NCI-H128 (cell line): ENCODE data around the gene EGF.

Source experiments
- DNase-seq: peaks from one replicate; lab custom pipeline; 2025; ENCODE audit not compliant: unreplicated experiment; lab: John Stamatoyannopoulos, UW

EGF gene

DNA sequence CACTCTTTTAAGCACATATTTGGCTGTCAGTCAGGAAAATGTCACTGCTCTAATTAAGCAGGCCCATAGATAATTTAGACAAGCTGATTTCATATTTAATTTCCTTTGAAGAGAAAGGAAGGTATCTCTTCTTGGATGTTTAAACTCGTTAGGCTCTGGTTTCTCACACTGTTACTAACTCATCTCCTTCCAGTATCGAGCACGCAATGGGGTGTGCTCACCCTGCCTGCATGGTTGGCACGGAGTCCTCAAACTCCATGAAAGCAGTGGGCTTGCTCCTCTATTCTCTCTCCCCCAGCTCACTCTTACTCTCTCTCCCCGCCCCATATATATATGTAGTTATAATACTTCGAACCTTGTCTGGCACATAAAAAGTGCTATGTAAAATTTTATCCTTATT, 76.9 kb downstream of the EGF start:
- no peak for DNase-seq

DNA sequence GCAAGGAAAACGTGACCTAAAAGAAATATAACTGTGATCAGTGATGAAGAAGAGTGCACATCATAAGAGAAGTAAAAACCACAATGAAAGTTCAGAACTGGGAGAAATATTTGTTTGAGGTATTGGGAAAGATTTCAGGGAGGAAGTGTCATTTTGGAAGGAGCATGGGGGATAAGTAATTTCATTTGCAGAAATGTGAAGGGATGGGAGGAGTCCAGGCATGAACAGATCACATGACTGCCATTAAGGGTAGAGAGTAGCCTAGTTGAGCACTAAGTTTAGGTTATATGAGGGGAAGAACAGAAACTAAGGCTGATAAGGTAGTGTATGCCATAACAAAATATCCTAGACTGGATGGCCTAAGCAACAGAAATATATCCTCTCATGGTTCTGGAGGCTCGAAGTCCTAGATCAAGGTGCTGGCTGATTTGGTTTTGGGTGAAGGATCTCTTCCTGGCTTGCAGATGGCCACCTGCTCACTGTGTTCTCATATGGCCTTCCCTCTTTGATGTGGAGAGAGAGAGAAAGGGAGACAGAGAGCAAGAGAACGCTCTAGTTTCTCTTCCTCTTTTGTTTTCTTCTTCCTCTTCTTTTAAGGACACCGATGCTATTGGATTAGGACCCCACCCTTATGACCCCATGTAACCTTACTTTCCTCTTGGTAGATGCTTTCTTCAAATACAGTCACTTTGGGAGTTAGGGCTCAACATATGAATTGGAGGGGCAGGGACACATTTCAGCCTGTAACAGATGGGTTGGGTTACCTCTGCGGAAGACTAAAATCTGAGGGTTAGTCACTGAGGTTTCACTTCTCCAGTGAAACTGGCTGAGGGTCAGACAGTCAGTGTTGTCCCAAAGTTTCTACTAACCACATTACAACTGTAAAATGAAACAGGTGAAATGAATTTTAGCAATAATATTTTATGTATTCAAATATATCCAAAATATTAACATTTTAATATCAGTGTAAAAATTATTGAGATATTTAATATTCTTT, 77.9 kb downstream of the EGF start:
- no peak for DNase-seq

DNA sequence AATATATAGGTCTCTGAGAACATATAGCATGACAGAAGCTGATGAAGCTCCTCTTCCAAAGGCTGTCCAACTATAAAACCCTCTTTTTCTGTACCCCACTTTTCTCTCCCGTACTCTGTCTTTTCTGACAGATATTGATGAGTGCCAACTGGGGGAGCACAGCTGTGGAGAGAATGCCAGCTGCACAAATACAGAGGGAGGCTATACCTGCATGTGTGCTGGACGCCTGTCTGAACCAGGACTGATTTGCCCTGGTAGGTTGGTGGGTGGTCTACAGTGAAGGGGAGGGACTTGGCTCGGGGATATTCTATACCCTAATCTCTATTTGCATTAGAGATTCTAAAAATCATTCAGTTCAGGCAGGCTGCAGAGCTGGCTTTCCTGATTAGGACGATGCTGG, 80.4 kb downstream of the EGF start:
- no peak for DNase-seq

DNA sequence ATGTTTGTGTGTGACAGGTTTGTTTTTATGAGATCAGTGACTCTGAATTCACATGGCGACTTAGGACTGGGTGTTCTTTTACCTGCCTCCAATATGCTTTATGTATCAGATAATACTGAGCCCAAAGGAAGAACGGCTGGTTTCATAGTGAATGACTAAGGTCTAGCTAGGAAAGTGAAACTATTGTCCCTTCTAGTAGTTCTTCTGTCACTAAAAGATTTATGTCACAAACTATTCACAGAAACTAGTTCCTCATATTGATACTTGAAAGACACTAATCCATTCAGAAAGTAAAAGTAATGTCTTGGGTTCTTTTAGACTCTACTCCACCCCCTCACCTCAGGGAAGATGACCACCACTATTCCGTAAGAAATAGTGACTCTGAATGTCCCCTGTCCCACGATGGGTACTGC, 81.7 kb downstream of the EGF start:
- no peak for DNase-seq

DNA sequence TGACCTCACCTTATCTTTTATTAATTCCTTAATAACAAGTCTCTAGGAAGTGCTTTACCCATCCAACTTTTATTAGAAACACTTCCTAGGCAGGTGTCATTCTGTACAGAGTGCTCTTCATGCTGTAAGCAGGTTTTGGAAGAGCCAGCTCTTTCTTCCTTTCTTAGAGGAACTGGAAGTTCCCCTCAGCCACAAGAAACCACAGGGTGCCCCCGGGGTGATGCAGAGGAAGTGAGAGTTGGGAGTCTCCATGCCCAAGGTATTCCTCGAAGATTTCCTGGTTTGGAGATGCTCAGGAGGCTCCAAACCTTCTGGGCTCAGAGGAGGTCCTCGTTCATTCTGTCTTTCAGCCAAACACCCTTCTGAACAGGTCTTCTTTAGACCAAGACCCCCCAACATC, 83.8 kb downstream of the EGF start:
- DNase-seq, result no peak

DNA sequence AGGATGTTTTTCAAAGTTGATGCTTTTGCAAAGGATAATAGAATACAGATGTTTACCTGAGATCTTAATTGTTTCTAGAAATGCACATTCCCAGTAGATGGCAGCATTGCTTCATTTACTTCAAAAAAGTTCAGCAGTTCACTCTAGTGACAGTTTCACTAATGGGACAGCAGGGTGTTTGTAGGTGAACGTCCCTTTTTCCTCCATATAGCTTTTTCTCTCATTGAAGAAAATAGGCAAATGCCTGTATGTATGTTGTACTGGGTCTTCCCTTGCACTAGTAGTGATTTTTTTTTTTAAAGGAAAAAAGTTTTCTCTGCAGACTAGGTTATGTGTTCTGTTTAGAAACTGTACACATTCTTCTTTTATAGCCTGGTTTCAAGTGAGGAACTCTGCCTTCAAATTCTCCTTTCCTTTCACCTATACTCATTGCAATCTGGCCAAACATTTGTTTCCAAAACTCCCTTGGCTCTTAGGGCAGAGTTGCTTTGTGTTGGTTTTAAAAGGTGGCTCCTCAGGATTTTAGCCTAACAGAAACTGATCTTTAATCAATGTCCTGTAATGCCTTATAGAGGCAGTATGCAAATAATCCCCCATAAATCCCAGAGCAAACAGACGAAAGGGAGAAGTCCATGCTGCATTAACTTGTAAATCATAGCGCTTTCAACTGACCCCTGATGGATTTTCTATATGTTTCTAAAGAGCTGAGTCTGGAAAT, 86.3 kb downstream of the EGF start:
- DNase-seq, result no peak

DNA sequence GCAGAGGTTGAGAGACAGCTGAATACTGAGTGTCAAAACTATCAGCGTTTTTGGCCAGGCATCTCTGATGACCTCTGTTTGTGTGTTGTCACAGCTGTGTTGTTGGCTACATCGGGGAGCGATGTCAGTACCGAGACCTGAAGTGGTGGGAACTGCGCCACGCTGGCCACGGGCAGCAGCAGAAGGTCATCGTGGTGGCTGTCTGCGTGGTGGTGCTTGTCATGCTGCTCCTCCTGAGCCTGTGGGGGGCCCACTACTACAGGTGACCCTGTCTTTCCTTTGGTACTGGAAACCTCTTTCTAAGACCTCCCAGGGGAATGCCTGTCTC, 86.9 kb downstream of the EGF start:
- DNase-seq, result no peak

DNA sequence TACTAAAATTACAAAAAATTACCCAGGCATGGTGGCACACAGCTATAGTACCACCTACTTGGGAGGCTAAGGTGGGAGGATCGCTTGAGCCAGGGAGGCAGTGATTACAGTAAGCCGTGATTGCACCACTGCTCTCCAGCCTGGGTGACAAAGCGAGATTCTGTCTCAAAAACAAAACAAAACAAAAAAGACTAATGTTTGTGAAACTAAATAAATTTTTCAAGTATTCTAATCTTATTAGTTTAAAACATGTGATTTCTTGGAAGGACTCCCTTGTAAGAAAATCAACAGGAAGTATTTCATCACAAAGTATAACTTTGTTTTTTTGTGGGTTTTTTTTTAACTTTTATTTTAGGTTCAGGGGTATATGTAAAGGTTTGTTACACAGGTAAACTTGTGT, 89.6 kb downstream of the EGF start:
- no peak for DNase-seq

DNA sequence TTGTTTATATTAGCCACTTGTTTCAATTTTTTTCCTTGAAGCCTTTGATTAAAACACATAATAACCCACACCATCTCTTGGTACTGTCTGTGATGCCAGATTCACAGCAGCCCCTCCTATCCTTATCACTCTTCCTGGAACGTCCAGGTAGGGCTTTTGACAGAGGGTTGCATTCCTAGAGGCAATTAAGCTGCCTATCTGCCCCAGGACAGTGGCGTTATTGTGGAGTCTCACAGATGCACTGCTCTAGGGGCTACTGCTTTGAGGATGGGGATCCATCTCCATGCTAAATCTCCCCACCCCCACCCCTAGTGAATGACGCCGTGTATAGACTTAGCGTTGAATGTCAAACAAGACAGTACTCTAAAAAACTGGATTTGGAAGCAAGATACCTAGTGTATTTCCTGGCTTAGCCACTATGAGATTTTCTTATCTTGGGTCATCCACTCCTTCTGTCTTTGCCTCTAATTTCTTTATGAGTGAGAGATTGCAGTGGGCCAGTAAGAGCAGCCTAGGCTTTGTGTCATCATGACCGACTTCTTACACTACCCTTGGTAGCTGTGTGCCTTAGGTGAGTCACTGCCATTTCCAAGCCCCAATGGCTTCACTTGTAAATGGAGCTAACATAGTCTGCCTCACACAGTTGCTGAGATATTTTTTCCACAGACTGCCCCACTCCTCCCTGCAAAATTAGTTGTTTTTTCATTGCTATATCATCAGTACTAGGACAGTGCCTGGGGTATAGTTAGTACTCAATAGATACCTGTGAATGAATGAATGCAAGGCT, 90.9 kb downstream of the EGF start:
- DNase-seq, result no peak

DNA sequence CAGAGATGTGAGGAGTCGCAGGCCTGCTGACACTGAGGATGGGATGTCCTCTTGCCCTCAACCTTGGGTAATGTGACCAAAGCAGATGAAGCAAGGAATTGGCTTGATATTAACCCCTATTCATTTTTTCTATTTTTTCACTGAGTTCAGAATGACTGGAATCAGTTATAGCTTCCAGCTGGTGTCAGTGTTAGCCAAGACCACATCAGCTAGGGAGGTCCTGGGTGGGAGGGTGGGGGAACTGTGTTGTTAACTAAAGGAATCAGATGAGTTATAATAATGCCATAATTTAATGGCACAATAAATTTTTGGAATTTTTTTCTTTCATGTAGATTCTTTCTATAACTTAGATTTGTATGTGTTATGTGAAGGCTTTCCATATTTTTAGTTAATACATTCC, 91.9 kb downstream of the EGF start:
- no peak for DNase-seq

DNA sequence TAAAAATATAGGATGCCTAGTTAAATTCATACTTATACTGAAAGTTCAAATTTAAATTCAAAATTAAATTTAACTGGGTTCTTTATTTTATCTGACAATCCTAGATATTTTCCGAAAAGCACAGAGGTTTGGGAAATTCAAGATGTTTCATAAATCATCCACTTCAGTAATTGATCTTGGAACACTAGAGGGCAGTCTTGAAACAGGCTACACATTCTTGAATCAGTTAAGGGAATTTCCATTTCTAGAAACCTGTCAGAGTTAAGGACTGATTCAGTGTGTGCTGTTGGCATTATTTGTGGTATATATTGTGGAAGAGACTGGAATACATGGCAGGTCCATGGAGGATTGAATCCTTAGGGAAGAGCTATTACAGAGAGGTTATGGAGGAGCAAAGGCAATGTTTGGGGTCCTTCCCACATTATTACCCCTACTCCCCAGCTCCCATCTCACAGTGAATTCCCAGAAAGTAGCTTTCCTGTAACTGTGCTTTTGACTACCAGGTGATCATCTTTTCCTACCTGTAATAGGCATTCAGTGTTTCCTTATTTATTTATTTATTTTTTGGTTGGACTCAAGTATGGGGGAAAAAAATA, 92.9 kb downstream of the EGF start:
- DNase-seq, result no peak

DNA sequence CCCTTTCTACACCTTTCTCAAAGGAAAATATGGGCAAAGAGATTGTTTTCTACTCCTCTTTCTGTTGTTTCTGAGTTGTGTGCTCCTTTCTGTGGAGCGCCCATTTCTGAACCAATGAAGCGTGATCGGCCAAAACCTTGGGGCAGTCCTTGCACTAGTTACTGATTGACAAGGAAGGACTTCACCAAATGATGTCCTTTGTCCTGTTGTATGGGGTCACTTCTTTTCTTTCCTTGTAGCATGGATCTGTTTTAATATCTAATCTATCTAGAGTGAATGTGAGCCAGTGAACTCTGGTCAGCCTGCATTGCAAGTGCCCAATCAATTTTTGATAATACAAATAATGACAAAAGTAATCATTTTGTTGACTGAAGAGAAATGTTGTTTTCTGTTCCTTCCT, 94.5 kb downstream of the EGF start:
- DNase-seq, result no peak

DNA sequence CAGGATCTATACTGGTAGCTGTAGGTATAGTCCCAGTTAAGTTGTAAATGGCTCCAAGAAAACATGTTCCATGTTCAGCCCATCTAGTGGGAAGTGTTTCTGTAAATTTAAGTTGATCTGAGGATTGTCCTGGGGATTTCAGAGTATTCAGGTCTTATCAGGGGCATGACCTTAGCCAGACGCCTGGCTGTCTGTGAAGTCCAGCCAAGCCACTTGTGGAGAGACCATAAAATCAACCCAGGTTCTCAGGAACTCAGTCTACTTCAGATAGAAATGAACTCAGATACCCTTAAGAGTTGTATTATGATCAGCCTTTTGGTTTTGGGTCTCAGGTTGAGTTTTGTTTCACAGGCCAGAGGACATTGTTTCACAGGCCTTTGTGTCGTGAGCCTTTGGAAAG, 95.9 kb downstream of the EGF start:
- DNase-seq, result no peak

DNA sequence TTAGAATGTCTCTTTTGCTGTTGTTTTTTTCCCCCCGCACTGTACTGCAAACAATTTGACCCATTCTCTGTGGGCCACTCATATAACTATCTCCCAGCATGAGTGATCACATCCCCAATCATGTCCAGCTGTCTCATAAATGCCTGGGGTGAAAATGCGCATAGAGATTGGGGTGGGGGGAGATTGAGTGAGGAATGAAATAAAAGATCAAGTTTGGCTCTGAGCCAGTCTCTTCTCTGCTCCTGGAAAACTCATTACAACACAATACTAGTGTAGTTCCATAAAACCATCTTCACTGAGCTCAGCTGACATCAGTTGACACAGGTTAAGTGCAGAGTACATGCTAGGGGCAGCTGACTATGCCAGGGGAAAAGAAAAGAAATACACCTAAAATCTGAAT, 96.9 kb downstream of the EGF start:
- no peak for DNase-seq

DNA sequence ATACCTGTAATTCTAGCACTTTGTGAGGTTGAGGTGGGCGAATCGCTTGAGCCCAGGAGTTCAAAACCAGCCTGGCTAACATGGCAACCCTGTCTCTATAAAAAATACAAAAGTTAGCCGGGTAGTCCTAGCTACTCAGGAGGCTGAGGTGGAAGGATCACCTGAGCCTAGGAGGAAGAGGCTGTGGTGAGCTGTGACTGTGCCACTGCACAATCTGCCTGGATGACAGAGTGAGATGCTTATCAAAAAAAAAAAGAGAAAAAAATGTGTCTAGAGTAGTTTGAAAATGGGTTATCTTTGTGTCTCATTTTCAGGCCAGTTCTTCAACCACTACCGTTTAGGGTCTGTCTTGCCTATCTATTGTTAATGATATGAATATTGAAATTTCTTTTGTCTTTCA, 98.1 kb downstream of the EGF start:
- DNase-seq, result no peak

DNA sequence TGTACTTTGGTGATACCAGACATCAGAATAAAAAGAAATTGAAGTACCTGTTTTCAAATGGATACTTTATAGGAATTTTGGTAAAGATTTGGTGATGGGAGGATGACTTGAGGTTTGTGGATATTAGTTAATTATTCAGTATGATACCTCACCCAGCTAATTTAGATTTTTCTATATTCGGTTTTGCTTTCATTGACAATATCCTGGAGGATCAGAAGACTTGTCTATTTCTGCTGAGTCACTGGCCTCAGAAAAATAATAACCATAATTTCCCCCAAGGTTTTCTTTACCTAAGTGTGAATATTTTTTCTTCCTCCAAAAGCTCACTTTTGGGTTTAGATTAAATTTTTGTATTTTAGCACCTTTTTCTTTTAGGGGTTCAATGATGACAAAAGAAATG, 100.2 kb downstream of the EGF start:
- no peak for DNase-seq

DNA sequence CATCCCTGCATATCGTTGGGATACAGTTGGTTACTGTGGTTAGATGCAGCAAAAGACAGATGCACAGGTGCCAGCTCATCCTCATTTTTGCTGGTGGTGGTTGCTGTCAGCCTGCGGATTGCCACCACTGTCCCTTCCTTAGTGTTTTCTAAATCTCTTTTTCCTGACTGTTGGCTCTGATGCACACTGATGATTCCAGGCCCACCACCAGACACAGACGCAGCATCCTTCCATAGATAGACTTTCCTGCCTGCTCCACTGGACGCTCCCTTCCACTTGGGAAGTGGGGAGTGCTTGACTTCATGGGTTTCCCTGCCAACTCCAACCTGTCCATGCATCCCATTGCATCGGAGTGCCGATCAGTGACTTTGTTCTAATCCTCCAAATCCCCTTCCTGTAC, 101.5 kb downstream of the EGF start:
- DNase-seq, result no peak

DNA sequence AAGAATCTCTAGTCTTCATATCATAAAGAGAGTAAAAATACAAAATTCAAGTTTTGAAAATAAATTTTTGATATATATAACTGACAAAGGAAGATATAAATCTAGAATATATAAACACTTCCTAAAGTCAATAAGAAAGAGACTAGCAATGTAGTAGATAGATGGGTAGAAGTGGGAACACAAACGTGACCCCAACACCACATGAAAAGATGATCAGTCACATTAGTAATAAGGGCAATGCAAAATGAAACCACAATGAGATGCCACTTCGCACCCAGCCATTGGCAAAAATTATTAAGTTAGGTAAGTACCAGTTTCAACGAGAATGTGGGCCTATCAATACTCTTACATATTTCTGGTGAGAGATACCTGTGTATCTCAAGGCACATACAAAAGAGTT, 106.5 kb downstream of the EGF start:
- no peak for DNase-seq

DNA sequence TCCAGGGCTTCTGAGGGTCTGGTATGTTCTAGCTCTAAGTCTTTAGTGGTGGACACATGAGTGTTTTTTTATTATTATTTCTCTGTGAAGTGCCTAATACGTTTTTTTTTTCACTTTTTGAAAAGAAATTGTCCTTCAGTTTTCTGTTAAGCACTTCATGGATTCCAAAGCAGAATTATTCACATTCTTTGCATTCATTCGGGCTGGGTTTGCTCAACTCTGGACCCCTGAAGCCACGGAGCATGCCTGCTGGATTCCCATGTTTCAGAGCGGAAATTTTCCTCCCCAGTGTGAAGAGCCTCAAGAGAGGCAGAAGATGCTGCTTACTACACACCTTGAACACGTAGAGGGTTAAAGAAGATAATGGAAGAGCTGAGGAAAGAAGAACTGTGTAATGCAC, 107.5 kb downstream of the EGF start:
- DNase-seq, result no peak

DNA sequence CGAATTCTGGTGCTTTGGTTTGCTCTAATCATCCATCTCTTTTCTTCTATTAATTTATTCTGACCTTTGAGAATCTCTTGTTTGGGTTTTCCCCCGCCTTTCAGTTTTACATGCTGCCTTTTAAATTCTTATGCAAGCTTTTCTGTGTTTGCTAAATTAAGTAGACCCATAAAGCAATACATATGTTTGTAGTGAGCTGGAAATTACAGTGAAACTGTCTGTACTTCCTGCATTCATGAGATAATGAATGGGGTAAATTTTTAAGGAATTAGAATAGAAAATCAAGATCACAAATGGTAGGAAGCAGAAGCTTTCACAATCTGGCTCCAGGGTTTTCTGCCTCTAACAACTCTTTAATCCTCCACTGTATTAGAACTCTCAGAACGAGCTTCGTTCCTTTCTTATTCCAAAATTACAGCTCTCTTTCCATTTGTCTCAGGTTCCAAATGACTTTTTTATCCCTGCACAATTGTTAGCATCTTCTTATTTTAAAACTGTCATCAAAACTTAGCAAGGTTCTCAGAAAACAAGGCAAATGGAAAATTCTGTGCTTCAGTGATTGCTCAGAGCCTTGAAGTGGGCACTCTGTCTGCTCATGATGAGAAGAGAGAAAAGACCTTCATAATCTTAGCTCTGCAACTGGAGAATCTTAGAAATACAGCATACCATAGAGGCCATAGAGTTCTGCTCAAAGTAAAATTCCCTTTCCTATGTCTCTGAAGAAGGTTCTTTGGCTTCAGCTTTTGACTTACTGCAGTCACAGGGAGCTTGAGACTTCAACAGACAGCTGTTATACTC, 108.2 kb downstream of the EGF start:
- no peak for DNase-seq

DNA sequence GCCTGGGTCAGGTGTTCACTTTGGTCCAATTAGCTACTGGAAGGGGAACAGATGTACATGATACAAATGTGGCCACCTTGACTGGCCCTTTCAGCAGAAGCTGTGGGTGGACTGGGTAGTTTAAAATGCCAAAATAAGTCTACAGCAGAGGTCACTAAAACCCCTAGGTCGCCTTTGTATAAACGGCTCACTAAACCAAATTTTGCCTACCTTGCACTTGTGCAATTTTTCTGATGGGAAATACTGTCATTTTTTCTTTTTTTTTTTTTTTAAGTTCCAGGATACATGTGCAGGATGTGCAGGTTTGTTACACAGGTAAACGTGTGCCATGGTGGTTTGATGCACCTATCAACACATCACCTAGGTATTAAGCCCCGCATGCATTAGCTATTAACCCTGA, 109.8 kb downstream of the EGF start:
- DNase-seq, result no peak
